ENCODE data around the gene PHF24. TPM values are rescaled to one million over a fixed set of nuclear protein-coding genes. Genes with fewer than 3 reads are reported as not detected.

The PHF24 gene
- polyA plus RNA-seq, 2 donors: 0.04 to 0.07 TPM

GRCh38 chr9:34994900-34995669, 37.0 kb downstream of the PHF24 start:
- H3K36me3 ChIP-seq (ENCODE audit: control insufficient read depth in 2 of 2, insufficient read depth in 2 of 2, low read length in 1 of 2): peaks cover 0 to 4% of the 10 kb centered on the region in 2 donors
- H3K9me3 ChIP-seq (ENCODE audit: control insufficient read depth in 2 of 2, insufficient read depth in 1 of 2, low read depth in 1 of 2, low read length in 1 of 2): no peaks in the 10 kb centered on the region
- peaks cover 15 to 25% of the 10 kb centered on the region in 2 donors for H3K4me1 ChIP-seq (ENCODE audit: control insufficient read depth in 2 of 2, insufficient read depth in 2 of 2, low read length in 1 of 2)
- no peak overlapping the region for H3K4me3 ChIP-seq (ENCODE audit: low read depth in 1 of 2, low read length in 2 of 2)
- H3K27me3 ChIP-seq (ENCODE audit: control insufficient read depth in 1 of 2, insufficient read depth in 2 of 2, low read length in 2 of 2): no peaks in the 10 kb centered on the region
- H3K27ac ChIP-seq (ENCODE audit: low read depth in 2 of 2, low read length in 1 of 2): peak overlapping the region; percentile 79 to 94
- 54 to 66% methylated on average over 7 of the region's 7 CpGs for WGBS, 2 donors

- Histone ChIP-seq H3K4me3 (ENCODE audit: low read depth in 1 of 2, low read length in 2 of 2) (no peak overlapping the region), H3K4me1 (ENCODE audit: control insufficient read depth in 2 of 2, insufficient read depth in 2 of 2, low read length in 1 of 2) (peaks cover 12 to 21% of the 10 kb centered on the region in 2 donors), H3K9me3 (ENCODE audit: control insufficient read depth in 2 of 2, insufficient read depth in 1 of 2, low read depth in 1 of 2, low read length in 1 of 2) (no peaks in the 10 kb centered on the region), H3K36me3 (ENCODE audit: control insufficient read depth in 2 of 2, insufficient read depth in 2 of 2, low read length in 1 of 2) (peaks cover 0 to 4% of the 10 kb centered on the region in 2 donors), H3K27ac (ENCODE audit: low read depth in 2 of 2, low read length in 1 of 2) (peak overlapping the region; percentile 79 to 94), H3K27me3 (ENCODE audit: control insufficient read depth in 1 of 2, insufficient read depth in 2 of 2, low read length in 2 of 2) (no peaks in the 10 kb centered on the region)
- 50 to 51% methylated on average over 3 of the region's 3 CpGs for WGBS, 2 donors
Observed at GRCh38 chr9:34995670-34996060, 37.6 kb downstream of the PHF24 start.

GRCh38 chr9:34996181-34996904, 38.3 kb downstream of the PHF24 start:
- no peaks in the 10 kb centered on the region for H3K9me3 ChIP-seq (ENCODE audit: control insufficient read depth in 2 of 2, insufficient read depth in 1 of 2, low read depth in 1 of 2, low read length in 1 of 2)
- peaks cover 9 to 19% of the 10 kb centered on the region in 2 donors for H3K4me1 ChIP-seq (ENCODE audit: control insufficient read depth in 2 of 2, insufficient read depth in 2 of 2, low read length in 1 of 2)
- 97% methylated on average over 26 of the region's 26 CpGs for WGBS, 2 donors
- H3K27ac ChIP-seq (ENCODE audit: low read depth in 2 of 2, low read length in 1 of 2): peak overlapping the region; percentile 53 to 79
- H3K4me3 ChIP-seq (ENCODE audit: low read depth in 1 of 2, low read length in 2 of 2): no peak overlapping the region
- H3K36me3 ChIP-seq (ENCODE audit: control insufficient read depth in 2 of 2, insufficient read depth in 2 of 2, low read length in 1 of 2): peaks cover 0 to 4% of the 10 kb centered on the region in 2 donors
- H3K27me3 ChIP-seq (ENCODE audit: control insufficient read depth in 1 of 2, insufficient read depth in 2 of 2, low read length in 2 of 2): no peaks in the 10 kb centered on the region

GRCh38 chr9:34996905-34997279, 38.8 kb downstream of the PHF24 start:
- 74 to 82% methylated on average over 9 to 10 of the region's 10 CpGs for WGBS, 2 donors
- Histone ChIP-seq H3K27me3 (ENCODE audit: control insufficient read depth in 1 of 2, insufficient read depth in 2 of 2, low read length in 2 of 2) (no peaks in the 10 kb centered on the region), H3K36me3 (ENCODE audit: control insufficient read depth in 2 of 2, insufficient read depth in 2 of 2, low read length in 1 of 2) (peaks cover 0 to 4% of the 10 kb centered on the region in 2 donors), H3K9me3 (ENCODE audit: control insufficient read depth in 2 of 2, insufficient read depth in 1 of 2, low read depth in 1 of 2, low read length in 1 of 2) (no peaks in the 10 kb centered on the region), H3K4me3 (ENCODE audit: low read depth in 1 of 2, low read length in 2 of 2) (no peak overlapping the region), H3K4me1 (ENCODE audit: control insufficient read depth in 2 of 2, insufficient read depth in 2 of 2, low read length in 1 of 2) (peaks cover 6 to 17% of the 10 kb centered on the region in 2 donors), H3K27ac (ENCODE audit: low read depth in 2 of 2, low read length in 1 of 2) (peak overlapping the region in 1 of 2 donors; percentile 14)

- Histone ChIP-seq H3K4me1 (ENCODE audit: control insufficient read depth in 2 of 2, insufficient read depth in 2 of 2, low read length in 1 of 2) (peaks cover 3 to 14% of the 10 kb centered on the region in 2 donors), H3K27me3 (ENCODE audit: control insufficient read depth in 1 of 2, insufficient read depth in 2 of 2, low read length in 2 of 2) (no peaks in the 10 kb centered on the region), H3K9me3 (ENCODE audit: control insufficient read depth in 2 of 2, insufficient read depth in 1 of 2, low read depth in 1 of 2, low read length in 1 of 2) (no peaks in the 10 kb centered on the region), H3K27ac (ENCODE audit: low read depth in 2 of 2, low read length in 1 of 2) (no peak overlapping the region), H3K36me3 (ENCODE audit: control insufficient read depth in 2 of 2, insufficient read depth in 2 of 2, low read length in 1 of 2) (peaks cover 0 to 4% of the 10 kb centered on the region in 2 donors), H3K4me3 (ENCODE audit: low read depth in 1 of 2, low read length in 2 of 2) (no peak overlapping the region)
Observed at GRCh38 chr9:34997379-34997781, 39.3 kb downstream of the PHF24 start.

- Histone ChIP-seq H3K36me3 (ENCODE audit: control insufficient read depth in 2 of 2, insufficient read depth in 2 of 2, low read length in 1 of 2) (peaks cover 0 to 4% of the 10 kb centered on the region in 2 donors), H3K9me3 (ENCODE audit: control insufficient read depth in 2 of 2, insufficient read depth in 1 of 2, low read depth in 1 of 2, low read length in 1 of 2) (no peaks in the 10 kb centered on the region), H3K4me1 (ENCODE audit: control insufficient read depth in 2 of 2, insufficient read depth in 2 of 2, low read length in 1 of 2) (peaks cover 0 to 7% of the 10 kb centered on the region in 2 donors), H3K27ac (ENCODE audit: low read depth in 2 of 2, low read length in 1 of 2) (no peak overlapping the region), H3K4me3 (ENCODE audit: low read depth in 1 of 2, low read length in 2 of 2) (no peak overlapping the region), H3K27me3 (ENCODE audit: control insufficient read depth in 1 of 2, insufficient read depth in 2 of 2, low read length in 2 of 2) (no peaks in the 10 kb centered on the region)
- 77% methylated on average over 3 of the region's 3 CpGs for WGBS, 2 donors
Observed at GRCh38 chr9:34998266-34998665, 40.2 kb downstream of the PHF24 start.

- Histone ChIP-seq H3K9me3 (ENCODE audit: control insufficient read depth in 2 of 2, insufficient read depth in 1 of 2, low read depth in 1 of 2, low read length in 1 of 2) (no peaks in the 10 kb centered on the region), H3K27ac (ENCODE audit: low read depth in 2 of 2, low read length in 1 of 2) (no peak overlapping the region), H3K4me3 (ENCODE audit: low read depth in 1 of 2, low read length in 2 of 2) (no peak overlapping the region), H3K27me3 (ENCODE audit: control insufficient read depth in 1 of 2, insufficient read depth in 2 of 2, low read length in 2 of 2) (no peaks in the 10 kb centered on the region), H3K4me1 (ENCODE audit: control insufficient read depth in 2 of 2, insufficient read depth in 2 of 2, low read length in 1 of 2) (peaks cover 0 to 4% of the 10 kb centered on the region in 2 donors), H3K36me3 (ENCODE audit: control insufficient read depth in 2 of 2, insufficient read depth in 2 of 2, low read length in 1 of 2) (peaks cover 0 to 4% of the 10 kb centered on the region in 2 donors)
- 90 to 97% methylated on average over 2 of the region's 2 CpGs for WGBS, 2 donors
Observed at GRCh38 chr9:34999576-34999975, 41.5 kb downstream of the PHF24 start.

GRCh38 chr9:35000535-35001284, 42.6 kb downstream of the PHF24 start:
- H3K27me3 ChIP-seq (ENCODE audit: control insufficient read depth in 1 of 2, insufficient read depth in 2 of 2, low read length in 2 of 2): no peaks in the 10 kb centered on the region
- 85 to 89% methylated on average over 6 of the region's 6 CpGs for WGBS, 2 donors
- H3K4me3 ChIP-seq (ENCODE audit: low read depth in 1 of 2, low read length in 2 of 2): no peak overlapping the region
- H3K4me1 ChIP-seq (ENCODE audit: control insufficient read depth in 2 of 2, insufficient read depth in 2 of 2, low read length in 1 of 2): peaks cover 0 to 2% of the 10 kb centered on the region in 2 donors
- H3K9me3 ChIP-seq (ENCODE audit: control insufficient read depth in 2 of 2, insufficient read depth in 1 of 2, low read depth in 1 of 2, low read length in 1 of 2): no peaks in the 10 kb centered on the region
- H3K27ac ChIP-seq (ENCODE audit: low read depth in 2 of 2, low read length in 1 of 2): peak overlapping the region in 1 of 2 donors; percentile 33
- H3K36me3 ChIP-seq (ENCODE audit: control insufficient read depth in 2 of 2, insufficient read depth in 2 of 2, low read length in 1 of 2): peaks cover 0 to 4% of the 10 kb centered on the region in 2 donors

- H3K4me3 ChIP-seq (ENCODE audit: low read depth in 1 of 2, low read length in 2 of 2): no peak overlapping the region
- 74 to 75% methylated on average over 2 of the region's 2 CpGs for whole genome bisulfite sequencing, 2 donors
- peaks cover 0 to 2% of the 10 kb centered on the region in 2 donors for H3K36me3 ChIP-seq (ENCODE audit: control insufficient read depth in 2 of 2, insufficient read depth in 2 of 2, low read length in 1 of 2)
- H3K27ac ChIP-seq (ENCODE audit: low read depth in 2 of 2, low read length in 1 of 2): peak overlapping the region; percentile 9 to 33
- peaks cover 0 to 2% of the 10 kb centered on the region in 2 donors for H3K4me1 ChIP-seq (ENCODE audit: control insufficient read depth in 2 of 2, insufficient read depth in 2 of 2, low read length in 1 of 2)
- no peaks in the 10 kb centered on the region for H3K27me3 ChIP-seq (ENCODE audit: control insufficient read depth in 1 of 2, insufficient read depth in 2 of 2, low read length in 2 of 2)
- no peaks in the 10 kb centered on the region for H3K9me3 ChIP-seq (ENCODE audit: control insufficient read depth in 2 of 2, insufficient read depth in 1 of 2, low read depth in 1 of 2, low read length in 1 of 2)
Observed at GRCh38 chr9:35001285-35001677, 43.2 kb downstream of the PHF24 start.
